Activated gamma-delta T cell (primary cell): Measurements from ENCODE around the gene SLC10A6.

Experiments
- DNase-seq: peaks from one replicate; lab custom pipeline; 2025; lab: John Stamatoyannopoulos, UW

The SLC10A6 gene

DNA sequence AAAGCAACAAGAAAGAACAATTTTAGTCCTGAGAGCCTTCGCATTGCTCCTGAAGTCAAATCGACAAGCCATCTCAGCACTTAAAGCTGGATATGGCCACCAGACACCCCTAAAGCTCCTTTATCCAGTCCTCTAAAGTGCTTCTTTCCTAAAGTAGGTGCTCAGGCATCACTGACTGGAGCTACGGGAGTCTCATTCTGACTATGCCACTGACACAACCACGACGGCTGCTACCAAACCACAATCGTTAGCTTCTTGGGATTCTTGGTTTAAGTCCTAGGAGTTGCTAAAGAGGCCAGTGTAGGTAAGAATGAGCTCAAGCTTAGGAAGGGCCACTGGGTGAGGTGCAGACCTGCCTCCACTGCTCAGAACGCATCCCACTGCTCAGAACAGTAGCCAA lies 1.0 kb downstream of the SLC10A6 start:
- DNase-seq: no peak

DNA sequence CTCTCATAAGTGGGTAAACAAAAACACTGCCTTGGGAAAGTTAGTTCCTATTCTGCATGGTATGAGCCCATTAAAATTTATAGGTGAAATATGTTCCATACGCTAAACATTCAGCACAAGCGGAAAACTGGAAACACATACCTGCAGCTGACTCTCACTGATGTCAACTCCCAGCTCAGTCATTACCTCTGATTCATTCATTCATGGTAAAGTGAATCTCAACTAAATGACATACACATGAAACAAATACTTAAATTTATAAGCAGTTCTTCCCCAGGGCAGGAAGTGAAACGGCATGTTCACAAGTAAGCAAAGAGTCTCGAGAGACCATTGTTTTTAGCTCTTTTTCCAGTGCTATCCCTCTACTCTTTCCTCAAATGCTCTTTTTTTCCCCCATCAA lies 1.6 kb downstream of the SLC10A6 start:
- no peak for DNase-seq

DNA sequence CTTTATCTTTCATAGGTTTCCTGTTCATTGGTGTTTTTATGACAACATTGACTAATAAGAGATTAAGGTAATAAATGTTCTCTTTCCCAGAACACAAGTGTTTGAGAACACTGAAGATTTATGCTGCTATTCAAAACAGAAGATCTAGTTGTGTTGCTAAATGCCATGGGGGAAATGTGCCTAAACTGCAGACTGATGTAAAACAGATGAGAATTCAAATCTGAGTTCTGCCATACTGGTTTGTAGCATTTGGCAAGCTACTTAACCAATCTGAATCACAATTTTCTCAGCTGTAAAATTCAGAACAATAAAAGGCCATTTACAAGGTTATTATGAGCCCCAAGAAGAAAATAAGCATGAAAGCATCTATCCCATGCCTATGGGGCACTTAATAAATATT lies 2.3 kb downstream of the SLC10A6 start:
- no peak for DNase-seq

DNA sequence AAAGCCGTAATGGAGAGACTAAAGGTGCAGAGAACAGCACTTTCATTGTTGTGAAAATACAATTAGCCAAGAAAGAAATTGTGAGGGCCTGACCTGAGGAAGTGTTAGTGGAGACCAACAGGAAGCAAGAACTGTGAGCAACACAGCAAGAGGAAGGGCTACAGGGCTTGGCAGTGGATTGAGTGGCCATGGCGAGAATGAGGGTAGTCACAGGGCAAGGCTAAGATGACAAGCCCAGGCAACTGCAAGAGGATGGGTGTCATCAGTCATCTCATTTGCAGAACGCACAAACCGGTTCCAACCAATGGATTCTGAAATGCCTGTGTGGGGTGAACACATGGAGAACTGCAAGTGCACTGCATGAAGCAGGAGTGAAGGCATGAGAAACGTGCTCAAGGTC lies 3.6 kb downstream of the SLC10A6 start:
- no peak for DNase-seq

GRCh38 chr4:86841309-86841708 lies 7.9 kb downstream of the SLC10A6 start:
- no peak for DNase-seq

- DNase-seq: no peak
These were observed 8.3 kb downstream of the SLC10A6 start for GRCh38 chr4:86840858-86841257.

DNA sequence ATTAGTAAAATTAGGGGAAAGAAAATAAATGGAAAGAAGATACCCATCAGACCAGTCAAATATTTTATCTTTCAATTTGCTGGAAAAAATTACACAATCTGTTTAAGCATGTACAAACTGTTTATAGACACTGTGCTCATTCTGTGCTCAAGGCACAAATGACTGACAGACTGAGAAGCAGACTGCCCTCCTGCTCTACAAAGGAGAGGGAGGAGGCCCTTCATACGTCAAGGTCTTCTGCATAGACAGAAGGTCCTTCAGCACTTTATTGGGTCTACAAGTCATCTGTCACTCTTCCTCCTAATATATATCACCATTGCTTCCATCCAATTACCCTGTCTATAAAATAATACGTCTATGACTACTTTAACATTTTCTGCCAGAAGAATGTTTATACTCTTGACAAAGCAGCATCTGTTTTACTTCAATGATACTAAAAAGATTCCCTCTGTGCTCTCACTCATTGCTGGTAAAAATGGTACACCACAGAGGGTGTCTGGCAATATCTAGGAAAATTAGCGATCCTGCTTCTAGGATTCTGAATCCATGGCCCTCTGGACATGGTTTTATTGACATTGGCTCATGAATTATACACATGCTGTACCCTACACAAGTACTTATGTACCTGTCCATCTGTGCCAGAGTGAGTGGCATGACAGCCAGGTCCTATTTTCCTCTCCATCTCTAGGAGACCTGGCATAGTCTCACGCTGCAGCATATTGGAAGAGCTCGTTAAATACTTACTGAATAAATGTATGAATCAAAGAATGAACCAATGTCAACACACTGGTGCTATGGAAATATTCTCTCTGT lies 11.3 kb downstream of the SLC10A6 start:
- no peak for DNase-seq

DNA sequence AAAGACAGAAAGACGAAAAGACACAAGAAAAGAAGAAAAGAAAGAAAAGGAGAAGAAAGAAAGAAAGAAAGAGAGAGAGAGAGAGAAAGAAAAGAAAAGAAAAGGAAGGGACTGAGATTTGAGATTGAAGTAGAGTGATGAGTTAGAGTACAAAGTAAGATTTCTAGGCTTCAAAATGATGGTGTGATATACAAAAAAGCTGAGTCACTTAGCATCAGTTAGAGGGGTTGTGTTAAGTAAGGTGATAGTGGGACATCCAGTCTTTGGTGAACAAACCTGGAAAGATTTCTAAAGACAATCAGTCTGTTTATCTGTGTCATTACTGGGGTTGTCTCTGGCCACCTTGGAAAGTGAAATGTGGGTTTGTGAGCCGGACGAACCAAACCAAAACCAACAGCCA lies 13.5 kb downstream of the SLC10A6 start:
- no peak for DNase-seq

GRCh38 chr4:86834901-86835300 lies 14.3 kb downstream of the SLC10A6 start:
- DNase-seq: no peak

GRCh38 chr4:86833615-86834014 lies 15.6 kb downstream of the SLC10A6 start:
- DNase-seq: no peak

GRCh38 chr4:86831262-86832130 lies 17.7 kb downstream of the SLC10A6 start:
- DNase-seq: no peak

GRCh38 chr4:86825511-86825910 lies 23.7 kb downstream of the SLC10A6 start:
- no peak for DNase-seq

DNA sequence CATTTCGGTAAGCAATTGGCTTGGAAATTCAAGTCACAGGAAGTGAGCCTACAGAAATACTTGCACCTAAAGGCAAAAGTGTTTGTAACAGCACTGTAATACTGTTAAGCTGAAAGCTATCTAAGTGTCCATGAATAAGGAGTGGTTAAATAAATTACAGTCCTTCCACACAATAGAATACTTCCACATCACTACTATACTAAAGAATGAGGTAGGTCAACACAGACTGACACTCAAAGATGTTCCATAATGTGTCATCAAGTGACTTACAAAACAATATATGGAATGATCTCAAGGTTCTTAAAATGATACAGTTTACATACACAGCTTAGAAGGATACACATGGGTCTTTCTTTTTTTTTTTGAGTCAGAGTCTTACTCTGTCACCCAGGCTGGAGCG lies 27.0 kb downstream of the SLC10A6 start:
- DNase-seq: no peak

DNA sequence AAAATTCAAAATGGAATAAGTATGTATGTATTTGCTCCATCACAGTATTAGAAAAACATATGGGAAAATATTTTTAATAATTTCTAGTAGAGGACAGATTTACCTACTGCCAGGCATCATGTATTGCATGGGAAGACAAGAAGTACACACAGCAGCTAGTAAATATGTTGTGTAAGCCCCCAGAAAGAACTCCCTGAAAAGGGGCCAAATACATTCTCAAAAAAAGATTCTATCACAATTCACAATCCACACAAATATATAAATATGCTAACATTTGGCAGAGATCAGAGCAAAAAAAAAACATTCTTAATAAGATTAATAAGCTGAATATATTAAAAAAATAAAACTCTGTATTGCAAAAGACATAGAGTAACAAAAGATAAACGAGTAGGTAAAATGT lies 28.0 kb downstream of the SLC10A6 start:
- no peak for DNase-seq

- no peak for DNase-seq
These were observed 29.6 kb downstream of the SLC10A6 start for GRCh38 chr4:86819561-86819960.

DNA sequence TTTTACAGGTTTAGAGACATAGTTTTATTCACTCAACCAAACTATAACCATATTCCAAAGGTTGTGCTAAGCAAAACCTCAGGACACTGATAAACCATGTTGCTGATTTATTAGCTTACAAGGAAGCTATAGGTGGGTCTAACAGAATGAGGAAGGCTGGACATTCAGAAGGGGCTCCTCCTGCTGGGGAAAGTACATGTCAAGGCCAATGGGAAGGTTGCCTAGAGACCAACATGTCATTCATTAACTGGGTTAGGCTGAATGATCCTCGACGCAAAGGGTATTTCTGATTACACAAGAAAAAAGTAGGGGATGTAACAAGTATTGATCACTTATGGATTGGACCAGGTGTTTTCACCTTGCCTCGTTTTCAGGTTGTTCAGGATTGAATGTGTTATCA lies 30.3 kb downstream of the SLC10A6 start:
- no peak for DNase-seq

GRCh38 chr4:86818211-86818610 lies 31.0 kb downstream of the SLC10A6 start:
- DNase-seq: no peak

DNA sequence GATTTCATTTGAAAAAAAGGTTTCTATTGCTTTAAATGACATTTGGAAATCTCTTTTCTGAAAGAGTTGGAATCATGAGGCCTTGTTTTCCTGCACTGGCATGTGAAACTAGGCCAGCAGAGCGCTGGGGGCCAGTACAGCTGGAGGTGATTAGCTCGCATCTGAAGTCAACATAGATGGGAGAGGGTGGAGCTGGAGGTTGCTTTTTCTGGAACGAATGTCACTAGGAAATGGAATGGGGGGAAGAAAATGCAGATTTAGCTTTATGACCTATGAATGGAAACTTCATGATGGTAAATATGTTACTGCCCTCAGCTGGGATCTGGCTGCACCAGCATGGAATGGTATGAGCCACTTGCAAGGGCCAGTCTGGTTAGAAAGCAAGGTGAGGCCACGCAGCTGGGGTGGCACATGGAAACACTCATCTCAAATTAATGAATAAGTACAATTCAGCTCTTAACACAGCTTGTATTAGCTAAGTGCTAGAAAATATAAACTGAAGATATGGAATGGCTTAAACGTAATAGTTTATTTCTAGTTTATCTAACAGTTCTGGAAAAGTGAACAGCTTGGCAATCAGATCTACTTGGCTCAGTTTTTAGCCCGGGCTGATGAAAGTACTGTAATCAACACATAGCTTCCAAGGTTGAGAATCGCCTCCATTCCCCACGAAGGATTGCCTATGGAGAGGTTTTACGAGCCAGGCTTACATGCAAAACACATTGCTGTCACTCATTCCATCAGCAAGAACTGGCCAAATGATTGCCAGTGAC lies 32.5 kb downstream of the SLC10A6 start:
- no peak for DNase-seq

DNA sequence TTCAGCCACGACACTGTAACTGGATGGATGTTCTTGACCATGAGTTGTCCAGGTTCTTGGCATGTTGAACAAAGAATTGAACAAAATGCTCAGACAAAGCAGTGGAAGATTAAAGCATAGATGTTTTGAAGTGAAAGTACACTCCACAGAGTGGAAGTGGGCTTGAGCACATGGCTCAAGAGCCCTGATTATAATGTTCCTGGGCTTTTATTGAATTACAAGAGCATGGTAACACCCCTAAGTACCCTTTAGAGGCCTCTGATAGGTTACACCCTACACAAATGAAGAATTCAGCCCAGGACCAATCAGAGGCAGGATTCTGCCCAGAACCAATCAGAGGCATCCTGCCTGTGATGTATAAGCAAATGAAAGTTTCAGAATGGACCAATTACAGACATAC lies 33.5 kb downstream of the SLC10A6 start:
- DNase-seq: no peak

GRCh38 chr4:86810847-86811246 lies 38.3 kb downstream of the SLC10A6 start:
- DNase-seq: no peak

- no peak for DNase-seq
These were observed 39.4 kb downstream of the SLC10A6 start for GRCh38 chr4:86809809-86810208.

GRCh38 chr4:86791126-86791525 lies 58.1 kb downstream of the SLC10A6 start:
- no peak for DNase-seq
